GM21423 (cell line): Measurements from ENCODE around the gene STX8.
"Not testable (repeated sequence)": the region's sequence is repeated elsewhere in the genome, so short reads cannot be mapped to it uniquely, and the experiment has no call there.

Source experiments
- ATAC-seq: cut with Tn5 transposase; IDR thresholded peaks from one replicate; pipeline ENCODE4 v1.9.1; 2021; ENCODE audit warnings: mild to moderate bottlenecking, moderate library complexity; ENCODE audit not compliant: unreplicated experiment

STX8 gene

GRCh38 chr17:9355846-9356245 lies 219.8 kb downstream of the STX8 start:
- no peak for ATAC-seq

GRCh38 chr17:9355231-9355630 lies 220.4 kb downstream of the STX8 start:
- ATAC-seq = not testable (repeated sequence)

- ATAC-seq = no peak
These were observed 225.5 kb downstream of the STX8 start for GRCh38 chr17:9350080-9350479.

- ATAC-seq = no peak
These were observed 229.2 kb downstream of the STX8 start for GRCh38 chr17:9346296-9346926.

- no peak for ATAC-seq
These were observed 232.1 kb downstream of the STX8 start for GRCh38 chr17:9343516-9343915.

- no peak for ATAC-seq
These were observed 233.4 kb downstream of the STX8 start for GRCh38 chr17:9342225-9342624.

- ATAC-seq = no peak
These were observed 235.7 kb downstream of the STX8 start for GRCh38 chr17:9339958-9340357.

GRCh38 chr17:9339482-9339881 lies 236.1 kb downstream of the STX8 start:
- ATAC-seq = not testable (repeated sequence)

- no peak for ATAC-seq
These were observed 238.8 kb downstream of the STX8 start for GRCh38 chr17:9336817-9337216.

GRCh38 chr17:9334536-9335446 lies 240.8 kb downstream of the STX8 start:
- no peak for ATAC-seq

GRCh38 chr17:9332132-9332494 lies 243.5 kb downstream of the STX8 start:
- no peak for ATAC-seq

- no peak for ATAC-seq
These were observed 244.1 kb downstream of the STX8 start for GRCh38 chr17:9331279-9332131.

- ATAC-seq = no peak
These were observed 244.9 kb downstream of the STX8 start for GRCh38 chr17:9330611-9331271.

- no peak for ATAC-seq
These were observed 245.5 kb downstream of the STX8 start for GRCh38 chr17:9330141-9330540.

- no peak for ATAC-seq
These were observed 246.2 kb downstream of the STX8 start for GRCh38 chr17:9329251-9329921.

GRCh38 chr17:9324864-9325263 lies 250.8 kb downstream of the STX8 start:
- ATAC-seq = no peak

- no peak for ATAC-seq
These were observed 253.3 kb downstream of the STX8 start for GRCh38 chr17:9322326-9322725.

- ATAC-seq = no peak
These were observed 253.7 kb downstream of the STX8 start for GRCh38 chr17:9321890-9322289.

GRCh38 chr17:9315360-9315759 lies 260.3 kb downstream of the STX8 start:
- no peak for ATAC-seq

GRCh38 chr17:9313346-9313745 lies 262.3 kb downstream of the STX8 start:
- ATAC-seq = no peak
